ENCODE data around the gene NTPCR.

The NTPCR gene

DNA sequence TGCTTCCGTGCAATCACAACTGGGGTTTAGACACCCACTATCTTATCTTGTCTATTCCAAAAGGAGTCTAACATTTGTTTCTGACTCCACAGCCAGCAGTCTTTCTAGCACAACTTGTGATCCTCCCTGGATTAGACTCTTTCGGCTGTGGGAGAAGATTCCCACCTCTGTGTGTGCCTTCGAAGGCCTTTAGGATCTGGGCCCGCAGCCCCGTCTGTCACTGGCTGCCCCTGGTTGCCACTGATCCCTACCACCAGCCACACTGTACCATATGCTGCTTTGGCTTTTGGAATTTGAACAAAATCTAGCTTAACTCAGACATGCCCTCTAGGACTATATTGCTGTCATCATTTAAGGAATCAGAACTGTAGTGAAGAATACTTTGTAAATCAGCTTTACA is 18.0 kb downstream of the NTPCR start:
- Histone ChIP-seq H3K9ac (ENCODE audit: low read depth, low read length) (no peak overlapping the region), H3K4me2 (ENCODE audit: low read length) (no peak overlapping the region), H3K9me3 (replicated peaks; ENCODE audit: low read length) (peaks cover 2% of the 10 kb centered on the region), H3K27me3 (ENCODE audit: control insufficient read depth, insufficient read depth, low read length) (no peaks in the 10 kb centered on the region), H3K4me3 (ENCODE audit: low read length) (no peak overlapping the region), H3K36me3 (ENCODE audit: insufficient read depth, low read length) (peaks cover 22% of the 10 kb centered on the region), H3K4me1 (ENCODE audit: control insufficient read depth, insufficient read depth, low read length) (peaks cover 2% of the 10 kb centered on the region)

DNA sequence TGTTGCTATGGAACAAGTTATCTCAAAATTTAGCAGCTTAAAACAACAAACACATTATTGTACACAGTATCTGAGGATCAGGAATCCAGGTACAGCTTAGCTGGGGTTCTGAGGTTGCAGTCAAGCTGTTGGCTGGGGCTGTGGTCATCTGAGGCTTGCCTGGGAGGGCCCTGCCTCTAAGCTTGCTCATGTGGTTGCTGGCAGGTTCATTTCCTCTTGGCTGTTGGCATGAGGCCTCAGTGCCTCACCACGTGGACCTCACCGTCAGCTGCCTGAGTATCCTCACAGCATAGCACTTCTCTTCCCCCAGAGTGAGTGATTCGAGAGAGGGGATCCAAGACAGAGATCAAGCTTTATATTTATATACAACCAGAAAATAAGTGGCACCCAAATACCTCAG is 18.6 kb downstream of the NTPCR start:
- Histone ChIP-seq H3K36me3 (ENCODE audit: insufficient read depth, low read length) (peaks cover 27% of the 10 kb centered on the region), H3K4me3 (ENCODE audit: low read length) (no peak overlapping the region), H3K9ac (ENCODE audit: low read depth, low read length) (no peak overlapping the region), H3K4me1 (ENCODE audit: control insufficient read depth, insufficient read depth, low read length) (no peaks in the 10 kb centered on the region), H3K4me2 (ENCODE audit: low read length) (no peak overlapping the region), H3K27me3 (ENCODE audit: control insufficient read depth, insufficient read depth, low read length) (no peaks in the 10 kb centered on the region), H3K9me3 (replicated peaks; ENCODE audit: low read length) (peaks cover 7% of the 10 kb centered on the region)

DNA sequence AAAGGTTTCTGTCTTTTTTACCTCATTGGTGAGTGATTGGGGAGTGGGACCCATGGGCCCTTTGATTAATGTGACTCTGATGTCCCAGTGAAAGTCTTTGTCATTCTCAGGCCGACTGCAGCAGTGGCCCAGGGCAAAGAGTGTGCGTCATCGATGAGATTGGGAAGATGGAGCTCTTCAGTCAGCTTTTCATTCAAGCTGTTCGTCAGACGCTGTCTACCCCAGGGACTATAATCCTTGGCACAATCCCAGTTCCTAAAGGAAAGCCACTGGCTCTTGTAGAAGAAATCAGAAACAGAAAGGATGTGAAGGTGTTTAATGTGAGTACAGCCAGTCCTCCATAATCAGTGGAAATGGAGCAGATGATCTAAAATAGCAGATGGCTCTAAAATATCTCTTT is 19.4 kb downstream of the NTPCR start:
- H3K4me3 ChIP-seq (ENCODE audit: low read length), result no peak overlapping the region
- H3K9ac ChIP-seq (ENCODE audit: low read depth, low read length), result no peak overlapping the region
- peaks cover 11% of the 10 kb centered on the region for H3K9me3 ChIP-seq (replicated peaks; ENCODE audit: low read length)
- H3K36me3 ChIP-seq (ENCODE audit: insufficient read depth, low read length), result peaks cover 27% of the 10 kb centered on the region
- no peak overlapping the region for H3K4me2 ChIP-seq (ENCODE audit: low read length)
- no peaks in the 10 kb centered on the region for H3K27me3 ChIP-seq (ENCODE audit: control insufficient read depth, insufficient read depth, low read length)
- H3K4me1 ChIP-seq (ENCODE audit: control insufficient read depth, insufficient read depth, low read length), result no peaks in the 10 kb centered on the region

DNA sequence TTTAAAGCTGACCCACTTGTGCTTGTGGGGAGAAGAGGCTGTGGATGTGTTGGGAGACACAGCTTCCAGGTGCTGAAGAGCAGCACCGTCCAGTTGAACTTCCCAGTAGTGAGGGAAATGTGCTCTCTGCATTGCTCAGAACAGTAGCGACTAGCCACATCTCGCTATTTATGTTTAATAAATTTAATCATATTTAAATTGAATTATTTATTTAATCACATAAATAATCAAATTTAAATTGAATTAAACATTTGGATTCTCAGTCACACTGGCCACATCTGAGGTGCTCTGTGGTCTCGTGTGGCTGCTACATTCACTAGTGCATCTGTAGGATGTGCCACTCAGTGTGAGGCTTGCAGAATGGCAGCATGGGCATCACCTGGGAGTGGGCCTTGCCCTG is 20.1 kb downstream of the NTPCR start:
- H3K4me1 ChIP-seq (ENCODE audit: control insufficient read depth, insufficient read depth, low read length), result no peaks in the 10 kb centered on the region
- peaks cover 30% of the 10 kb centered on the region for H3K36me3 ChIP-seq (ENCODE audit: insufficient read depth, low read length)
- no peak overlapping the region for H3K4me2 ChIP-seq (ENCODE audit: low read length)
- no peak overlapping the region for H3K9ac ChIP-seq (ENCODE audit: low read depth, low read length)
- H3K4me3 ChIP-seq (ENCODE audit: low read length), result no peak overlapping the region
- H3K9me3 ChIP-seq (replicated peaks; ENCODE audit: low read length), result peaks cover 11% of the 10 kb centered on the region
- no peaks in the 10 kb centered on the region for H3K27me3 ChIP-seq (ENCODE audit: control insufficient read depth, insufficient read depth, low read length)

DNA sequence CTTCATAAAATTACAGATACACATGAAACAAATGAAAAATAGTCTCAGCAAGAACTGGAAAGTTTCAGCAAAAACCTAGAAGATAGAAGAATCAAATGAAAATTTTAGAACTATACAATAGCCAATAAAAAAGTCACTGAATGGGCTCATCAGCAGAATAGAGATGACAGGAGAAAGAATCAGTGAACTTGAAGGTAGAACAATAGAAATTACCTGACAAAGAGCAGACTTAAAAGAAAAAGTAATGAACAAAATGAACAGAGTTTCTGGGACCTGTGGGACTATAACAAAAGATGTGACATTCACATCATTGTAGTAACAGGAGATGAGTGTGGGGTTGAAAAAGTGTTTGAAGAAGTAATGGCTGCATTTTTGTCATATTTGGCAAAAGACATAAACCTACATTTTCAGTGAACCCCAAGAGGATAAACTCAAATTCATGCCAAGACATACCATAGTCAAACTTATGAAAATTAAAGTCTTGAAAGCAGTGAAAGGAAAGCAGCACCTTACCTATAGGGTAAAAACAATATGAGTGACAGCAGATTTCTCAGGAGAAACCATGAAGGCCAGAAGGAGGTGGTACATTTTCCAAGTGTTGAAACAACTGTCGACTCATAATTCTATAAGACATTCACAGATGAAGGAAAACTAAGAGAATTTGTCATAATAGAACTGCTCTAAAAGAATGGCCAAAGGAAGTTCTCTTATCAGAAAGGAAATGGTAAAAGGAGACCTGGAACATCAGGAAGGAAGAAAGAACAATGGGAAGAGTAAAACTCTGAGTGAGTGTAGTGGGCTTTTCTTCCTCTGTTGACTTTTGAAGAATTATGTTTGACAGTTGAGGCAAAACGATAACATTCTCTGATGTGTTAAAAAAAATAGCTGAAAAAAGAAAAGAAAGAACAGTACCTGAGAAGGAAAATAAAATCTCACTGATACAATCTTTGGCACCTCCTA is 23.5 kb downstream of the NTPCR start:
- peaks cover 36% of the 10 kb centered on the region for H3K36me3 ChIP-seq (ENCODE audit: insufficient read depth, low read length)
- H3K27me3 ChIP-seq (ENCODE audit: control insufficient read depth, insufficient read depth, low read length), result no peaks in the 10 kb centered on the region
- H3K4me1 ChIP-seq (ENCODE audit: control insufficient read depth, insufficient read depth, low read length), result no peaks in the 10 kb centered on the region
- H3K4me3 ChIP-seq (ENCODE audit: low read length), result no peak overlapping the region
- no peak overlapping the region for H3K4me2 ChIP-seq (ENCODE audit: low read length)
- H3K9ac ChIP-seq (ENCODE audit: low read depth, low read length), result no peak overlapping the region
- H3K9me3 ChIP-seq (replicated peaks; ENCODE audit: low read length), result peaks cover 11% of the 10 kb centered on the region

DNA sequence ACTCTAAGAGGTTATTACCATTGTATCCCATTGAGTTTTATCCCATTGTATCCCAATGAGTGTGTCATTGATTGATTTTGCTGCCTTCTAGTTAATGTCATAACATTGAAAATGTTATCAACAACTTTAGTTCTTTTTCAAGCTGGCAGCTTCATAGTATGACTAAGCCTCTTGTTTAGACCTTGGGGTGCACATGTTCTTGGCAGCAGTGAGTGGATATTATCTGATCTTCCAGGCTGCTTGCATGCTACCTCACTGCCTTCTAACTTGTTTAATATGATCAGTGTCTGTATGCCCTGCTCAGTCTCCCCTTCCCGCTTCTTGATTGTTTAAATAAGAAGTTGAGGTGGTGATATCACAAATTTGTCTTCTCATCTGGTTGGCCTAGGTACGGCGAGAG is 24.6 kb downstream of the NTPCR start:
- peaks cover 11% of the 10 kb centered on the region for H3K9me3 ChIP-seq (replicated peaks; ENCODE audit: low read length)
- peaks cover 33% of the 10 kb centered on the region for H3K36me3 ChIP-seq (ENCODE audit: insufficient read depth, low read length)
- H3K4me2 ChIP-seq (ENCODE audit: low read length), result no peak overlapping the region
- H3K27me3 ChIP-seq (ENCODE audit: control insufficient read depth, insufficient read depth, low read length), result no peaks in the 10 kb centered on the region
- H3K4me1 ChIP-seq (ENCODE audit: control insufficient read depth, insufficient read depth, low read length), result no peaks in the 10 kb centered on the region
- H3K9ac ChIP-seq (ENCODE audit: low read depth, low read length), result no peak overlapping the region
- no peak overlapping the region for H3K4me3 ChIP-seq (ENCODE audit: low read length)

DNA sequence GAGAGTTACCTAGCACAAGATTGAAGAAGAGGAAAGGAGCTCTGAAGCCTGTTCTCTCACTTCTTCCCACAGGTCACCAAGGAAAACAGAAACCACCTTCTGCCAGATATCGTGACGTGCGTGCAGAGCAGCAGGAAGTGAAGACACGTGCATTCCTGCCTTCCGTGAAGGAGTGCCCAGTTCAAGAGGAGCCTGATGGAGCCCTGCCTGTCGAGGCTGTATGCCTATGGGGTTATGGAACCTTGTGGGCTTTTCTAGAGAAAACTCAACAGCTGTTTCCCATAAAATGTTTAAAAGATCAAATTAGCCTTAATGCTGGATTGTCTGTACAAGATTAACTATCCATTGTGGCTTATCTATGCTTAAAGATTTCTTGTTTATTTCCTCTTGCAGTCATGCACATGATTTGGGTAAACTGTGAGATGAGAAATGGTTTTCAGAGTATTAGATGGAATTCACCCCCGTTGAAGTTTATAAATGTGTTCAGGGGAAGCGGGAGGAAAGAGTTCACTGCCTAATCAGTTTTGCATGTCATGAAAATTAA is 27.8 kb downstream of the NTPCR start:
- Histone ChIP-seq H3K4me2 (ENCODE audit: low read length) (no peak overlapping the region), H3K4me1 (ENCODE audit: control insufficient read depth, insufficient read depth, low read length) (no peaks in the 10 kb centered on the region), H3K9me3 (replicated peaks; ENCODE audit: low read length) (peaks cover 11% of the 10 kb centered on the region), H3K9ac (ENCODE audit: low read depth, low read length) (no peak overlapping the region), H3K27me3 (ENCODE audit: control insufficient read depth, insufficient read depth, low read length) (no peaks in the 10 kb centered on the region), H3K36me3 (ENCODE audit: insufficient read depth, low read length) (peaks cover 23% of the 10 kb centered on the region), H3K4me3 (ENCODE audit: low read length) (no peak overlapping the region)

DNA sequence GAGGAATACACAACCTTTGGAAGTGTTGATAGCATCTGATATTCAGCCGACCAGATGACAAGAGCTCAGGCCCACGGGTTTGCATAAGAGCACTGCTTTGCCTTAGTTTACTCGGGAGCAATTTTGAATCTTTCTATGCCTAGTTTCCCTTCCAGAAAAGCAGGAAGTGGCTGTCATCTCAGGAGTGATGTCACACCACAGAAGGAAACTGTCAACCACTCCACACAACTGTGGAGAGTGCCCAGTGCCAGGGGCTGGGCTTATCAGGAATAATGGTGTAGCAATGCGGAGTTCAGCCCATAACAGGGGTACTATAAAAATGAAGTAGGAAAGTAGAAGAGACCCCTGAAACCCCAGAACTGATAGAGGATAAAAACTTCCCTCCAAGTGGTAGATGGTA is 28.4 kb downstream of the NTPCR start:
- peaks cover 16% of the 10 kb centered on the region for H3K36me3 ChIP-seq (ENCODE audit: insufficient read depth, low read length)
- H3K4me2 ChIP-seq (ENCODE audit: low read length), result no peak overlapping the region
- H3K27me3 ChIP-seq (ENCODE audit: control insufficient read depth, insufficient read depth, low read length), result no peaks in the 10 kb centered on the region
- peaks cover 5% of the 10 kb centered on the region for H3K9me3 ChIP-seq (replicated peaks; ENCODE audit: low read length)
- no peaks in the 10 kb centered on the region for H3K4me1 ChIP-seq (ENCODE audit: control insufficient read depth, insufficient read depth, low read length)
- no peak overlapping the region for H3K4me3 ChIP-seq (ENCODE audit: low read length)
- no peak overlapping the region for H3K9ac ChIP-seq (ENCODE audit: low read depth, low read length)

DNA sequence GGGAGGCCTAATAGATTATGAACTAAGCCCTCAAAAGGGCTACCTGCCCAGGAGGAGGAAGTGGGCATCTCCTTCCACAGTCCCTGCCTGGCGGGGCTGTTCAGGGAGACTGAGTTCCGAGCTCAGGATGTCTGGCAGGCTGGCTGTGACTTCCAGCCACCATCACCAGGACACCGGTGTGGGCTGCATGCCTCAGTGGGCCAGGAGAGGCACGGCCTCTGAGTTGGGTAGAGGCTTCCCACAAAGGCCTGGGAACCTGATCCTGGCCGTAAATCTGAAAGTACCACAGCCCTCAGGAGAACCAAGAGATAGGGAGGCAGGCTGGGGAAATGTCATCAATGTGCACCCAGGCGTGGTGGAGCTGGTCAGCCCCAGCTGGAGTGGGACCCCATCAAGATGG is 29.1 kb downstream of the NTPCR start:
- no peak overlapping the region for H3K4me2 ChIP-seq (ENCODE audit: low read length)
- H3K9me3 ChIP-seq (replicated peaks; ENCODE audit: low read length), result no peaks in the 10 kb centered on the region
- peaks cover 18% of the 10 kb centered on the region for H3K36me3 ChIP-seq (ENCODE audit: insufficient read depth, low read length)
- H3K27me3 ChIP-seq (ENCODE audit: control insufficient read depth, insufficient read depth, low read length), result no peaks in the 10 kb centered on the region
- no peaks in the 10 kb centered on the region for H3K4me1 ChIP-seq (ENCODE audit: control insufficient read depth, insufficient read depth, low read length)
- no peak overlapping the region for H3K9ac ChIP-seq (ENCODE audit: low read depth, low read length)
- H3K4me3 ChIP-seq (ENCODE audit: low read length), result no peak overlapping the region

DNA sequence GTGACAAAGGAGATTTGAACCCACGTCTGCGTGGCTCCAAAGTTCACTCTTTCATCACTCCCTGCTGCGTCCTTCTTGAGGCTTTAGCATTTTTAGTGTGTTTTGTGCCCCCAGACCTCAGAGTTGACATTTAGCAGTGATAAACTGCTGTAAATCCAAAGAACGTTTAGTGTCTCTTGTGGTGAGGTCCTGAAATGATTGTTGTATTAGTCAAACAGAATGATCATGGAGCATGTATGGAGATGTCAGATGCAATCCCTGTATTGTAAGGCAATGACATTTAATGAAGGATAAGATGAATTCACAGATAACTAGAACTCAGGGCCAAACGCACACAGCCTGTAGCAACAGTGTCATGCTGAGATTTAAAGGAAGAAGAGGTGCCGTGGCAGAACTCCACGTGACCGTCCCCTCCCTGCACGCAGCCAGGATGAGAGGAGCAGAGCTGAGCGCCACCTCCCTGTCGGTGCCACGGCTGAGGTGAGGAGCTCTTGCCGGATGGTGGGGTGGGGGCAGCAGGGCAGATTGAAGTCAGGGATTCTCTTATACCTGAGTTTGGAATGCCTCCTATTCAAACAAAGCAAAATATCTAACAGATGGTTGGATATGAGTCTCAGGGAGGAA is 30.1 kb downstream of the NTPCR start:
- H3K4me2 ChIP-seq (ENCODE audit: low read length), result no peak overlapping the region
- H3K4me3 ChIP-seq (ENCODE audit: low read length), result no peak overlapping the region
- no peaks in the 10 kb centered on the region for H3K9me3 ChIP-seq (replicated peaks; ENCODE audit: low read length)
- peaks cover 17% of the 10 kb centered on the region for H3K36me3 ChIP-seq (ENCODE audit: insufficient read depth, low read length)
- no peaks in the 10 kb centered on the region for H3K4me1 ChIP-seq (ENCODE audit: control insufficient read depth, insufficient read depth, low read length)
- no peaks in the 10 kb centered on the region for H3K27me3 ChIP-seq (ENCODE audit: control insufficient read depth, insufficient read depth, low read length)
- no peak overlapping the region for H3K9ac ChIP-seq (ENCODE audit: low read depth, low read length)

DNA sequence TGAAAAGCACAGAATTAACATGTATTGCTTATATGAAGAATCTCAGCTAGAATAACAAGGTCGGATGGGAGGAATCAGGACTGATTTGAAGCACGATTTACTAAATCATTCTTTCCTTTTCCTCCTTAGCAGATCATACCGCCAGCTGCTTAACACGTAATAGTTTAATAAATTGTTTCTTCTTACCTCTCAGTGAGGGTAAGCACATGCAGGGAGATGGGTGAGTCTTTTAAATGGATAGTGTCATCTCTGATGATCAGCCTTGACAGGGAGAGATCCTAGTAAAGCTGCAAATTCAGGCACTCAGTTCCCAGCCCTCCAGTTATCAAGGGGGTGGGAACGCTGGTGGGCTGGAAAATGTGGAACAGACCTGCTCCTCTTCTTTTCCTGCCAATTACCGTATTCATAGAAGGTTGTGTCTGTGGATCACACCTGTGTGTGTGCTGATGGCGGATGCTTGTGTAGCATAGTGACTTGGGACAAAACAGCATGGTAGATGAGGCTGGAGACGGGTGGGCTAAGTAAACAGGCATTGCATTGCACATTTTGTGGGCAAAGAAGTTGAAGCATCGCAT is 30.7 kb downstream of the NTPCR start:
- no peaks in the 10 kb centered on the region for H3K27me3 ChIP-seq (ENCODE audit: control insufficient read depth, insufficient read depth, low read length)
- no peaks in the 10 kb centered on the region for H3K9me3 ChIP-seq (replicated peaks; ENCODE audit: low read length)
- H3K9ac ChIP-seq (ENCODE audit: low read depth, low read length), result no peak overlapping the region
- no peaks in the 10 kb centered on the region for H3K4me1 ChIP-seq (ENCODE audit: control insufficient read depth, insufficient read depth, low read length)
- peaks cover 17% of the 10 kb centered on the region for H3K36me3 ChIP-seq (ENCODE audit: insufficient read depth, low read length)
- H3K4me3 ChIP-seq (ENCODE audit: low read length), result no peak overlapping the region
- no peak overlapping the region for H3K4me2 ChIP-seq (ENCODE audit: low read length)

Data from skeletal muscle satellite cell (primary cell).